Measurements from ENCODE around the gene PRICKLE2. TPM values are rescaled to one million over a fixed set of nuclear protein-coding genes. Genes with fewer than 3 reads are reported as not detected.

Gene PRICKLE2
- total RNA-seq, 1 experiment from 2014 or later = not detected

DNA sequence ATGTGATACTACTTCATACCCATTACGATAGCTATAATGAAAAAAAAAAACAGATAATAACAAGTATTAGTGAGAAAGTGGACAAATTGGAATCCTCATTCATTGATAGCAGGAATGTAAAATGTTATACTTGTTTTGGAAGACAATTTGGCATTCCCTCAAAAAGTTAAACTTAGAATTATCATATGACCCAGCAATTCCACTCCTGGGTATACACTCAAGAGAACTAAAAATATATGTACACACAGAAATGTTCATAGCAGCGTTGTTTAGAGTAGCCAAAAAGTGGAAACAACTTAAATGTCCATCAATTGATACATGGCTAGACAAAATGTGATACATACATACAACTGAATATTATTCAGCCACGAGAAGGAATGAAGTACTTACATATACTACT, 69.9 kb downstream of the PRICKLE2 start:
- H3K27me3 ChIP-seq (replicated peaks; ENCODE audit: insufficient read depth, low read depth, low read length, poor library complexity) = no peaks in the 10 kb centered on the region
- H3K4me1 ChIP-seq (ENCODE audit: insufficient read depth, low read length, poor library complexity, severe bottlenecking) = no peaks in the 10 kb centered on the region
- no peak for TF ChIP-seq EZH2 (IDR thresholded peaks at IDR 0.05; ENCODE audit: borderline replicate concordance, low read depth, low read length, poor library complexity, severe bottlenecking)
- TF ChIP-seq, protein P1, sequence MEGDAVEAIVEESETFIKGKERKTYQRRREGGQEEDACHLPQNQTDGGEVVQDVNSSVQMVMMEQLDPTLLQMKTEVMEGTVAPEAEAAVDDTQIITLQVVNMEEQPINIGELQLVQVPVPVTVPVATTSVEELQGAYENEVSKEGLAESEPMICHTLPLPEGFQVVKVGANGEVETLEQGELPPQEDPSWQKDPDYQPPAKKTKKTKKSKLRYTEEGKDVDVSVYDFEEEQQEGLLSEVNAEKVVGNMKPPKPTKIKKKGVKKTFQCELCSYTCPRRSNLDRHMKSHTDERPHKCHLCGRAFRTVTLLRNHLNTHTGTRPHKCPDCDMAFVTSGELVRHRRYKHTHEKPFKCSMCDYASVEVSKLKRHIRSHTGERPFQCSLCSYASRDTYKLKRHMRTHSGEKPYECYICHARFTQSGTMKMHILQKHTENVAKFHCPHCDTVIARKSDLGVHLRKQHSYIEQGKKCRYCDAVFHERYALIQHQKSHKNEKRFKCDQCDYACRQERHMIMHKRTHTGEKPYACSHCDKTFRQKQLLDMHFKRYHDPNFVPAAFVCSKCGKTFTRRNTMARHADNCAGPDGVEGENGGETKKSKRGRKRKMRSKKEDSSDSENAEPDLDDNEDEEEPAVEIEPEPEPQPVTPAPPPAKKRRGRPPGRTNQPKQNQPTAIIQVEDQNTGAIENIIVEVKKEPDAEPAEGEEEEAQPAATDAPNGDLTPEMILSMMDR (conservative IDR thresholded peaks at IDR 0.05; ENCODE audit: low read depth, low read length) = no peak
- H3K9me3 ChIP-seq (ENCODE audit: low read depth, low read length, poor library complexity, severe bottlenecking) = no peaks in the 10 kb centered on the region
- ChIA-PET POLR2A (ENCODE audit: low non-redundant PET) (no interaction called here), CTCF (no interaction called here)
- H3K4me3 ChIP-seq (ENCODE audit: low read depth, low read length, poor library complexity, severe bottlenecking) = no peak overlapping the region
- no peak overlapping the region for H3K27ac ChIP-seq (ENCODE audit: low read depth, low read length, poor library complexity, severe bottlenecking)
- intact Hi-C loops (cut with micrococcal nuclease; ENCODE audit: unreplicated experiment) = no loop called here
- H3K36me3 ChIP-seq (ENCODE audit: insufficient read depth, low read length, poor library complexity, severe bottlenecking) = no peaks in the 10 kb centered on the region
- no TSS peak for BruUV-seq (replicated peaks)
- DNase-seq (ENCODE audit: low spot score) = no peak

DNA sequence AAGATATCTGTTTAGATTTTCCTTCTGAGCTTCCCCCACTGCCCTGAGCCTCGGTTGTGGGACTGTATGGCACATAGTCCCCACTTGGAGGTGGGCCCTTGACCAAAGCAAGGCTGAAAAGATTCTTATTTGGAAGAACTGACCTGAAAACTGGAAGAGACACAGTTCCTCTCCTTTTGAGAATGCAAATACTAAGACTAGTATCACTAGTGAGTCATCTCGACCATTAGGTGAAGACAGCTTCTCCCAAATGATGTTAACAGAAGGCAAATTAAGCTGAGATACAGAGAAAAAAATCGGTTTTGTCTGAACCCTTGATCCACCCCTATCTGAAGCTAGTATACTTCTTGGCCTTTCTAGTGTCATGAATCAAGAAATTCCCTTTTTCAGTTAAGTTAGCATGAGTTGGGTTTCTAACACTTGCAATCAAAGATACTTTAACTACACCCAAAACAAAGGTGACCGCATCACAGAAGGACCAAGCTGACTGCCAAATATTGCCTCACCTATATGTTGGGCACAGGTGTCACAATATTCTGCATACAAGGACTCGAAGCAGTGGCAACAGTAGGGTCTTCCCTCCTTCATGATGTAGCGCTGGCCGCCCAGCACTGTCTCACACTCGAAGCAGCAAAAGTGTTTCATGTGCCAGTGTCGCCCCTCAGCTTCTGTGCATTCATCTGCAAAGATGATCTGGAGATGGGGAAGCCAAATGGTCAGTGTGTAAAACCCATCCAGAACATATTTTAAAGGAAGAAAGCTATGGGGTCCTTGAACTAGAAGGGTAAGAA, 72.4 kb downstream of the PRICKLE2 start:
- no peaks in the 10 kb centered on the region for H3K36me3 ChIP-seq (ENCODE audit: insufficient read depth, low read length, poor library complexity, severe bottlenecking)
- intact Hi-C loops (cut with micrococcal nuclease; ENCODE audit: unreplicated experiment) = no loop called here
- POLR2A ChIA-PET (ENCODE audit: low non-redundant PET) = no interaction called here
- no peak overlapping the region for H3K4me3 ChIP-seq (ENCODE audit: low read depth, low read length, poor library complexity, severe bottlenecking)
- DNase-seq (ENCODE audit: low spot score) = no peak
- no TSS peak for BruUV-seq (replicated peaks)
- H3K4me1 ChIP-seq (ENCODE audit: insufficient read depth, low read length, poor library complexity, severe bottlenecking) = no peaks in the 10 kb centered on the region
- H3K9me3 ChIP-seq (ENCODE audit: low read depth, low read length, poor library complexity, severe bottlenecking) = no peaks in the 10 kb centered on the region
- CTCF ChIA-PET = no interaction called here
- no peaks in the 10 kb centered on the region for H3K27me3 ChIP-seq (replicated peaks; ENCODE audit: insufficient read depth, low read depth, low read length, poor library complexity)
- no peak for TF ChIP-seq EZH2 (IDR thresholded peaks at IDR 0.05; ENCODE audit: borderline replicate concordance, low read depth, low read length, poor library complexity, severe bottlenecking)
- TF ChIP-seq, protein P1 (conservative IDR thresholded peaks at IDR 0.05; ENCODE audit: low read depth, low read length) = no peak
- H3K27ac ChIP-seq (ENCODE audit: low read depth, low read length, poor library complexity, severe bottlenecking) = no peak overlapping the region

DNA sequence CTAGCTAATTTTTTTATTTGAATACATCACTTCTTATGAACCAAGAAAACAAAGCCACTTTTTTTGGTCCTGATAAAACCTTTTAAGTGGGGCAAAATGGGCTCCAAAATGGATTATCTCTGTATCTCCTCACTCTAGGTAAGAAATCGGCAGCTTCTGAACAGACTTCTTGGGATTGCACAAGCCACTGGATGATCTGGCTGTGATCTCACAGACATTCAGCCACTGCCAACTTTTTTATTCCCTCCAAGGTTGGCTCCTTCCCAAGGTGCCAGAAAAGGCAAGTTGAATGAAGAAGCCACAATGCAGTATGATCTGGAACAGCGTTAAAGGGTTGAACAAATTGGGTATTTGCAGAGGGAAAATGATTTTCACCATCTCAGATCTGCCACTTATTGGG, 73.2 kb downstream of the PRICKLE2 start:
- CTCF ChIA-PET = no interaction called here
- Histone ChIP-seq H3K9me3 (ENCODE audit: low read depth, low read length, poor library complexity, severe bottlenecking) (no peaks in the 10 kb centered on the region), H3K4me1 (ENCODE audit: insufficient read depth, low read length, poor library complexity, severe bottlenecking) (no peaks in the 10 kb centered on the region), H3K27ac (ENCODE audit: low read depth, low read length, poor library complexity, severe bottlenecking) (no peak overlapping the region), H3K4me3 (ENCODE audit: low read depth, low read length, poor library complexity, severe bottlenecking) (no peak overlapping the region), H3K36me3 (ENCODE audit: insufficient read depth, low read length, poor library complexity, severe bottlenecking) (no peaks in the 10 kb centered on the region), H3K27me3 (replicated peaks; ENCODE audit: insufficient read depth, low read depth, low read length, poor library complexity) (no peaks in the 10 kb centered on the region)
- DNase-seq (ENCODE audit: low spot score) = peak; percentile 25
- no TSS peak for BruUV-seq (replicated peaks)
- no peak for TF ChIP-seq EZH2 (IDR thresholded peaks at IDR 0.05; ENCODE audit: borderline replicate concordance, low read depth, low read length, poor library complexity, severe bottlenecking)
- TF ChIP-seq, protein P1 (conservative IDR thresholded peaks at IDR 0.05; ENCODE audit: low read depth, low read length) = no peak
- intact Hi-C loops (cut with micrococcal nuclease; ENCODE audit: unreplicated experiment) = no loop called here
- POLR2A ChIA-PET (ENCODE audit: low non-redundant PET) = no interaction called here

All from A673 (cell line).